Vagina (tissue), 2 donors: ENCODE results near the gene CAPN1.

Experiments used
- POLR2A ChIP-seq, 2 donors: fragments of 450-650 bp; IDR thresholded peaks; one replicate each; pipeline ENCODE4 v1.6.1; 2017; ENCODE audit warnings: antibody characterized with exemption in 2 of 2, mild to moderate bottlenecking in 2 of 2, moderate library complexity in 2 of 2
- TF ChIP-seq, protein P1 (sequence below), 3 experiments: fragments of 450-650 bp in 2 of 3; fragments of 200-600 bp in 1 of 3; sonication (generic) in 1 of 3; IDR thresholded peaks; one replicate each; pipeline ENCODE4 v1.5.1; 2017 to 2019; ENCODE audit warnings: antibody characterized with exemption in 3 of 3, mild to moderate bottlenecking in 2 of 3, moderate library complexity in 2 of 3

DNA sequence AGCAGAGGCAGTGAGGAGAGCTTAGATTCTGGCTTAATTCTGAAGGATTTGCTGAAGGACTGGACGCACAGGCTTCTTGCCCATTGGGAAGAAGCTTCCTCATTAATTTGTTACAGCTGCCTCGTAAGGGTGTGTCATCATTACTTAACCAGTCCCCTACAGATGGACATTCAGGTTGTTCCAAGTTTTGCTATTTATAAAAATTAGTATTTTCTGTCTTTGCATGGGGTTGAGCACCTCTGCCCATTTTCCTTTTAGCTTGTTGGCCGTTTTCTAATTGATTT is 38.1 kb downstream of the CAPN1 start:
- TF ChIP-seq, protein P1, sequence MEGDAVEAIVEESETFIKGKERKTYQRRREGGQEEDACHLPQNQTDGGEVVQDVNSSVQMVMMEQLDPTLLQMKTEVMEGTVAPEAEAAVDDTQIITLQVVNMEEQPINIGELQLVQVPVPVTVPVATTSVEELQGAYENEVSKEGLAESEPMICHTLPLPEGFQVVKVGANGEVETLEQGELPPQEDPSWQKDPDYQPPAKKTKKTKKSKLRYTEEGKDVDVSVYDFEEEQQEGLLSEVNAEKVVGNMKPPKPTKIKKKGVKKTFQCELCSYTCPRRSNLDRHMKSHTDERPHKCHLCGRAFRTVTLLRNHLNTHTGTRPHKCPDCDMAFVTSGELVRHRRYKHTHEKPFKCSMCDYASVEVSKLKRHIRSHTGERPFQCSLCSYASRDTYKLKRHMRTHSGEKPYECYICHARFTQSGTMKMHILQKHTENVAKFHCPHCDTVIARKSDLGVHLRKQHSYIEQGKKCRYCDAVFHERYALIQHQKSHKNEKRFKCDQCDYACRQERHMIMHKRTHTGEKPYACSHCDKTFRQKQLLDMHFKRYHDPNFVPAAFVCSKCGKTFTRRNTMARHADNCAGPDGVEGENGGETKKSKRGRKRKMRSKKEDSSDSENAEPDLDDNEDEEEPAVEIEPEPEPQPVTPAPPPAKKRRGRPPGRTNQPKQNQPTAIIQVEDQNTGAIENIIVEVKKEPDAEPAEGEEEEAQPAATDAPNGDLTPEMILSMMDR (IDR thresholded peaks at IDR 0.05): no peak
- no peak for TF ChIP-seq POLR2A (IDR thresholded peaks at IDR 0.05)
